ENCODE results near the gene CEP85L.

DNA sequence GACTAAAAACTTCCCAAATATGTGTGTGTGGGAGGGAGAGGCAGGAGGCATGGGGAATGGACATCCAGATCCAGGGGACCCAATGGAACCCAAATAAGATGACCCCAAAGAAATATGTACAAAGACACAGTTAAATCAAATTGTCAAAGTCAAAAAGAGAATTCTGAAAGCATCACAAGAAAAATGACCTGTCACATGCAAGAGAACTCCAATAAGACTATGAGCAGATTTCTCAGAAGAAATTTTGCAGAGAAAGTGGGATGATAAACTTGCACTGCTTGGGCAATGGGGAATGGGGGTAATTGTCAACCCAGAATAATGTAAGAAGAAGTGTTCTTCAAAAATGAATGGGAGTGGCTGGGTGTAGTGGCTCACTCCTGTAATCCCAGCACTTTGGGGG, 162.8 kb downstream of the CEP85L start:
- TF ChIP-seq POLR2A (IDR thresholded peaks at IDR 0.05) (no peak), EP300 (IDR thresholded peaks at IDR 0.05; ENCODE audit: low read depth) (no peak)
- TF ChIP-seq, protein P1, sequence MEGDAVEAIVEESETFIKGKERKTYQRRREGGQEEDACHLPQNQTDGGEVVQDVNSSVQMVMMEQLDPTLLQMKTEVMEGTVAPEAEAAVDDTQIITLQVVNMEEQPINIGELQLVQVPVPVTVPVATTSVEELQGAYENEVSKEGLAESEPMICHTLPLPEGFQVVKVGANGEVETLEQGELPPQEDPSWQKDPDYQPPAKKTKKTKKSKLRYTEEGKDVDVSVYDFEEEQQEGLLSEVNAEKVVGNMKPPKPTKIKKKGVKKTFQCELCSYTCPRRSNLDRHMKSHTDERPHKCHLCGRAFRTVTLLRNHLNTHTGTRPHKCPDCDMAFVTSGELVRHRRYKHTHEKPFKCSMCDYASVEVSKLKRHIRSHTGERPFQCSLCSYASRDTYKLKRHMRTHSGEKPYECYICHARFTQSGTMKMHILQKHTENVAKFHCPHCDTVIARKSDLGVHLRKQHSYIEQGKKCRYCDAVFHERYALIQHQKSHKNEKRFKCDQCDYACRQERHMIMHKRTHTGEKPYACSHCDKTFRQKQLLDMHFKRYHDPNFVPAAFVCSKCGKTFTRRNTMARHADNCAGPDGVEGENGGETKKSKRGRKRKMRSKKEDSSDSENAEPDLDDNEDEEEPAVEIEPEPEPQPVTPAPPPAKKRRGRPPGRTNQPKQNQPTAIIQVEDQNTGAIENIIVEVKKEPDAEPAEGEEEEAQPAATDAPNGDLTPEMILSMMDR (IDR thresholded peaks at IDR 0.05), result no peak

Measured in transverse colon (tissue), 3 donors.